ENCODE measurements around the gene COL4A1. TPM values are rescaled to one million over a fixed set of nuclear protein-coding genes. Genes with fewer than 3 reads are reported as not detected.

The COL4A1 gene
- total RNA-seq, 1 donor from 2014 or later, result 105 TPM

DNA sequence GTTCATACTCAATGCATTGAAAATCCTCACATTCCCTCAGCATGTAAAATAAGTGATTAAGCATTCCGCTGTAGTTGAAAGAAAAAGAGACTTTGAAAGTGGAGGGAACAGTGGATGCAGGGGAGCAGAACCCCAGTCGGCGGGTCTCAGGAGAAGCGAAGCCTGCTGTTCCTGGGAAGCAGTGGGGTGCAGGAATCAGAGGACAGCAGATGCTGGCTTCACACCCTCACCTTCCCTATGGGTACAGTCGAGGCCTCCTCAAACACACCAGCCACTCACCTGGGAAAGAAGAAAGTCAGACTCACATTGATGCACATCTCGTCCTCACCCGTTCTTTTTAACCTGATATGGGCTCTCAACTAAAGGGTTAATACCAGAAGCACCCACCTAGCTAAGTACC, 38.3 kb upstream of the COL4A1 start:
- no peak for DNase-seq (ENCODE audit: low spot score)
- Histone ChIP-seq H3K4me2 (no peak overlapping the region), H3F3A (ENCODE audit: low read depth) (no peaks in the 10 kb centered on the region), H3K4me1 (peaks cover 22% of the 10 kb centered on the region), H4K20me1 (ENCODE audit: low read depth) (peaks cover 54% of the 10 kb centered on the region), H3K27me3 (no peaks in the 10 kb centered on the region), H3K27ac (no peak overlapping the region), H3K9me3 (ENCODE audit: low read depth) (no peaks in the 10 kb centered on the region), H3K4me3 (no peak overlapping the region), H3K36me3 (no peaks in the 10 kb centered on the region), H3K79me2 (ENCODE audit: low read depth) (peaks cover 52% of the 10 kb centered on the region), H3K9ac (no peak overlapping the region), H2AFZ (replicated peaks) (no peak overlapping the region)
- H3K4me3 Mint-ChIP-seq, result no peak overlapping the region
- peaks cover 24% of the 10 kb centered on the region for H3K4me1 Mint-ChIP-seq
- peaks cover 3% of the 10 kb centered on the region for H3K27me3 Mint-ChIP-seq (ENCODE audit: insufficient read depth, low read depth)
- H3K9me3 Mint-ChIP-seq, result peaks cover 10% of the 10 kb centered on the region
- no peak overlapping the region for H3K27ac Mint-ChIP-seq
- H3K36me3 Mint-ChIP-seq, result peaks cover 24% of the 10 kb centered on the region
- TF ChIP-seq EZH2 (IDR thresholded peaks at IDR 0.05) (no peak), CTCF (IDR thresholded peaks at IDR 0.05) (no peak), EZH2phosphoT487 (IDR thresholded peaks at IDR 0.05) (no peak)

DNA sequence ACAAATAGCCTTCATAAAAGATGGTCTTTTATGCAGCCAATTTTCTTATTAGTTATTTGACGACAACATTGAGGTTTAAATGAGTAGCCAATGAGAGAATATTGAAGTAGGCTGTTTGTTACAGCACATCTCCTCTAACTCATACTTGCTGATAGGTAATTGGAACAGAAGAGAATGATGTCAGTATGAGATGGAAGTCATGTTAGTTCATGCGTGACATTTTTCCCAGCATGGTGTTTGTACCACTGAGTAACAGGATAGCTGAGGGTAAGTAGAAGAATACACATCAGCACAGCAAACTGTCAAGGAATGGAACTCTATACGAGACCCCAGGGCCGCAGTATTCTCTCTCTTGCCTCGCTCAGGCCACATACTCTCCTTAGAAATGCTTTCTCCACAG, 37.4 kb upstream of the COL4A1 start:
- peaks cover 25% of the 10 kb centered on the region for H3K4me1 ChIP-seq
- H3K36me3 ChIP-seq, result no peaks in the 10 kb centered on the region
- DNase-seq (ENCODE audit: low spot score), result no peak
- Mint-ChIP-seq H3K36me3 (peaks cover 27% of the 10 kb centered on the region), H3K27ac (no peak overlapping the region), H3K27me3 (ENCODE audit: insufficient read depth, low read depth) (peaks cover 3% of the 10 kb centered on the region), H3K9me3 (peaks cover 12% of the 10 kb centered on the region), H3K4me3 (no peak overlapping the region), H3K4me1 (peaks cover 23% of the 10 kb centered on the region)
- no peak overlapping the region for H3K9ac ChIP-seq
- H2AFZ ChIP-seq (replicated peaks), result no peak overlapping the region
- no peak for TF ChIP-seq CTCF (IDR thresholded peaks at IDR 0.05)
- H3K4me2 ChIP-seq, result no peak overlapping the region
- H3K9me3 ChIP-seq (ENCODE audit: low read depth), result no peaks in the 10 kb centered on the region
- peaks cover 2% of the 10 kb centered on the region for H3F3A ChIP-seq (ENCODE audit: low read depth)
- no peak overlapping the region for H3K27ac ChIP-seq
- H3K27me3 ChIP-seq, result no peaks in the 10 kb centered on the region
- no peak overlapping the region for H3K4me3 ChIP-seq
- peaks cover 54% of the 10 kb centered on the region for H4K20me1 ChIP-seq (ENCODE audit: low read depth)
- peaks cover 53% of the 10 kb centered on the region for H3K79me2 ChIP-seq (ENCODE audit: low read depth)

DNA sequence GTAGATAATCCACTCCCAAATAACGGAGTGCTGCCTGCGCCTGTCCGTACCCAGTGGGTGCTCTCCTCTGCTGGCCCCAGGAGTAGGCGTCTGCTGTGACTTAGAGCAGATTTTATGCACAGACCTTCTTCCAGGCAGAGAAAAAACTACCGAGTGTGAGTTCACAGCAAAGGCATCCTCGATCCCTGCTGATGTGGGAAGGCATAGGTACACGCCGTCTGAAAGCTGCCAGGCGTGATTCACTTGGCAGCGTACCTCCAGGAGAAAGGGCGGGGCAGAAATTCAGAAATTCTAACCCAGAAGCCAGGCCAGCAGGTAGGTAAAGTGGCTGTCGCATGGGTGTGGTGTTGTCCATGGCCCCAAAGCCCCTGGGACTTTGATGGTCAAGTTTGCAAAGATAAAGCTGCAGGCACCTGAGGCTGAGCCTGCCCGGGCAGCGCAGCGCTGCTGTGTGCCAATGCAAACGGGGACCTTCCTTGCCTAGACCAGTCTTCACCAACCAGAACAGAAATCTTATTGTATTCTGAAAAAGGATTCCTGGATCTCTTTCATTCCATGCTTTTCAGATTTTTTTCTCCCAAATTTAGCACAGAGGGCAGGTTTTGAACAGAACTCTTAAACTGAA, 36.4 kb upstream of the COL4A1 start:
- Mint-ChIP-seq H3K9me3 (peaks cover 12% of the 10 kb centered on the region), H3K36me3 (peaks cover 30% of the 10 kb centered on the region), H3K4me3 (no peak overlapping the region), H3K27ac (no peak overlapping the region), H3K4me1 (peaks cover 32% of the 10 kb centered on the region), H3K27me3 (ENCODE audit: insufficient read depth, low read depth) (peaks cover 3% of the 10 kb centered on the region)
- peaks cover 35% of the 10 kb centered on the region for H3K4me1 ChIP-seq
- no peaks in the 10 kb centered on the region for H3K27me3 ChIP-seq
- no peak overlapping the region for H3K4me3 ChIP-seq
- no peak for DNase-seq (ENCODE audit: low spot score)
- H3K27ac ChIP-seq, result no peak overlapping the region
- H3K9ac ChIP-seq, result no peak overlapping the region
- H3K36me3 ChIP-seq, result no peaks in the 10 kb centered on the region
- peaks cover 48% of the 10 kb centered on the region for H3K79me2 ChIP-seq (ENCODE audit: low read depth)
- no peak overlapping the region for H2AFZ ChIP-seq (replicated peaks)
- no peaks in the 10 kb centered on the region for H3K9me3 ChIP-seq (ENCODE audit: low read depth)
- TF ChIP-seq EZH2 (IDR thresholded peaks at IDR 0.05), result no peak
- TF ChIP-seq CTCF (IDR thresholded peaks at IDR 0.05), result no peak
- TF ChIP-seq EZH2phosphoT487 (IDR thresholded peaks at IDR 0.05), result no peak
- no peak overlapping the region for H3K4me2 ChIP-seq
- peaks cover 58% of the 10 kb centered on the region for H4K20me1 ChIP-seq (ENCODE audit: low read depth)
- peaks cover 11% of the 10 kb centered on the region for H3F3A ChIP-seq (ENCODE audit: low read depth)

All from neural progenitor cell (in vitro differentiated cells).